Right ventricle myocardium inferior (tissue), 1 donor: ENCODE results near the gene CASP8AP2. TPM values are rescaled to one million over a fixed set of nuclear protein-coding genes. Genes with fewer than 3 reads are reported as not detected.

Source experiments
- total RNA-seq: library from RNA; stranded (reverse); fragmentation: NEBNext Ultra II Directional; extraction: Animal tissue kit (Norgen Biotek cat#: 25700); gene quantifications from one replicate; pipeline ENCODE4 v1.2.1, GENCODE V29; 2021
- donor health status: DM: no; HTN: yes; CAD: no; lungs with severe emphysema.

Gene CASP8AP2
- total RNA-seq, 1 donor from 2014 or later = 13.4 TPM

Other genes with a start within 250 kb of the CASP8AP2 start
- gene LYRM2, start 191.1 kb upstream of the CASP8AP2 start, total RNA-seq = 33.2 TPM
- 23.4 TPM for gene MDN1, start 10.1 kb upstream of the CASP8AP2 start, total RNA-seq
- gene GJA10, start 64.6 kb downstream of the CASP8AP2 start, total RNA-seq = not detected